ENCODE measurements around the gene RPS6KA5. TPM values are rescaled to one million over a fixed set of nuclear protein-coding genes. Genes with fewer than 3 reads are reported as not detected.
A peak's percentile ranks its signal among the peaks of the same experiment; 100 is the strongest.

Gene RPS6KA5
- total and polyA plus RNA-seq, 9 of the 15 experiments (the other 6 are each of a cell fraction or from before 2014, with no cell fraction given): 0.88 to 7.7 (median 4.7) TPM

GRCh38 chr14:91060351-91061055, at the start of gene RPS6KA5 (continued):
- TF ChIP-seq POLR2A (conservative IDR thresholded peaks at IDR 0.05) (peak; percentile 72), SIN3A (IDR thresholded peaks at IDR 0.05; ENCODE audit: borderline replicate concordance in 2 of 2, control insufficient read depth in 1 of 2, low read depth in 2 of 2, low read length in 2 of 2) (peak in 1 of 2 experiments; percentile 32; a peak in 2 of 4 replicates), MYNN (IDR thresholded peaks at IDR 0.05) (no peak), MYNN (CRISPR knock-in tag; IDR thresholded peaks at IDR 0.05) (no peak), ZC3H8 (IDR thresholded peaks at IDR 0.05) (no peak), NFATC3 (IDR thresholded peaks at IDR 0.05) (no peak), ZNF589 (CRISPR knock-in tag; IDR thresholded peaks at IDR 0.05; ENCODE audit: low read depth) (no peak), ZNF609 (CRISPR knock-in tag; IDR thresholded peaks at IDR 0.05; ENCODE audit: borderline replicate concordance) (no peak), ESRRA (IDR thresholded peaks at IDR 0.05; ENCODE audit: borderline replicate concordance, low read depth) (peak; percentile 50; the same call in 1 of the 2 replicates), ARNT (IDR thresholded peaks at IDR 0.05) (no peak), ZNF445 (CRISPR knock-in tag; IDR thresholded peaks at IDR 0.05; ENCODE audit: low read depth) (no peak), SMAD2 (IDR thresholded peaks at IDR 0.05; ENCODE audit: low read depth, low read length) (no peak), MYC (IDR thresholded peaks at IDR 0.05; ENCODE audit: low read depth, low read length) (no peak), MYC (CRISPR knock-in tag; IDR thresholded peaks at IDR 0.05; ENCODE audit: borderline replicate concordance, low read depth) (no peak), FOS (IDR thresholded peaks at IDR 0.05; ENCODE audit: extremely low read depth, insufficient read length) (peak; percentile 94), SIRT6 (IDR thresholded peaks at IDR 0.05; ENCODE audit: low read depth, low read length) (no peak), ZBTB17 (CRISPR knock-in tag; IDR thresholded peaks at IDR 0.05) (0 out of 2 replicates have a peak, but pooled peaks have one; percentile 54), ZNF174 (CRISPR knock-in tag; IDR thresholded peaks at IDR 0.05) (no peak), ZNF224 (CRISPR knock-in tag; IDR thresholded peaks at IDR 0.05) (no peak), PKNOX1 (IDR thresholded peaks at IDR 0.05) (0 out of 2 replicates have a peak, but pooled peaks have one; percentile 42), MAX (CRISPR knock-in tag; IDR thresholded peaks at IDR 0.05) (no peak), ZNF24 (IDR thresholded peaks at IDR 0.05) (no peak)
- TF ChIP-seq, protein P1, sequence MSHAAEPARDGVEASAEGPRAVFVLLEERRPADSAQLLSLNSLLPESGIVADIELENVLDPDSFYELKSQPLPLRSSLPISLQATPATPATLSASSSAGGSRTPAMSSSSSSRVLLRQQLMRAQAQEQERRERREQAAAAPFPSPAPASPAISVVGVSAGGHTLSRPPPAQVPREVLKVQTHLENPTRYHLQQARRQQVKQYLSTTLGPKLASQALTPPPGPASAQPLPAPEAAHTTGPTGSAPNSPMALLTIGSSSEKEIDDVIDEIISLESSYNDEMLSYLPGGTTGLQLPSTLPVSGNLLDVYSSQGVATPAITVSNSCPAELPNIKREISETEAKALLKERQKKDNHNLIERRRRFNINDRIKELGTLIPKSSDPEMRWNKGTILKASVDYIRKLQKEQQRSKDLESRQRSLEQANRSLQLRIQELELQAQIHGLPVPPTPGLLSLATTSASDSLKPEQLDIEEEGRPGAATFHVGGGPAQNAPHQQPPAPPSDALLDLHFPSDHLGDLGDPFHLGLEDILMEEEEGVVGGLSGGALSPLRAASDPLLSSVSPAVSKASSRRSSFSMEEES (CRISPR knock-in tag; IDR thresholded peaks at IDR 0.05): no peak
